Left hindlimb (tissue), 1 donor: Measurements from ENCODE around the gene ATAD2B.
"Not testable (repeated sequence)": the region's sequence is repeated elsewhere in the genome, so short reads cannot be mapped to it uniquely, and the experiment has no call there.

Experiments used
- DNase-seq: peaks from one replicate; pipeline ENCODE4 v3.0.0-alpha.2; 2018

Gene ATAD2B

GRCh38 chr2:23926750-23927571, at the start of gene ATAD2B:
TSS of gene ATAD2B (minus strand) at chr2:23927123. CDS start at chr2:23926770, 353 bp downstream.
- peak; percentile 97 for DNase-seq

- DNase-seq, result no peak
Observed at GRCh38 chr2:23967846-23968245, 40.9 kb upstream of the ATAD2B start.

GRCh38 chr2:23954325-23955014, 27.5 kb upstream of the ATAD2B start:
- DNase-seq, result no peak

GRCh38 chr2:23953625-23954024, 26.7 kb upstream of the ATAD2B start:
- DNase-seq, result no peak

- DNase-seq, result not testable (repeated sequence)
Observed at GRCh38 chr2:23952558-23952957, 25.6 kb upstream of the ATAD2B start.

- no peak for DNase-seq
Observed at GRCh38 chr2:23947350-23947749, 20.4 kb upstream of the ATAD2B start.

- no peak for DNase-seq
Observed at GRCh38 chr2:23944976-23945375, 18.1 kb upstream of the ATAD2B start.

GRCh38 chr2:23944527-23944926, 17.6 kb upstream of the ATAD2B start:
- peak; percentile 42 for DNase-seq

- DNase-seq, result no peak
Observed at GRCh38 chr2:23943666-23944065, 16.7 kb upstream of the ATAD2B start.

- DNase-seq, result no peak
Observed at GRCh38 chr2:23941644-23942043, 14.7 kb upstream of the ATAD2B start.

GRCh38 chr2:23940718-23941620, 14.0 kb upstream of the ATAD2B start:
- DNase-seq, result no peak

- DNase-seq, result peak; percentile 89
Observed at GRCh38 chr2:23939987-23940717, 13.2 kb upstream of the ATAD2B start, which contains the start of gene UBXN2A. TSS of gene UBXN2A (plus strand) at chr2:23940463. CDS start at chr2:23958315, 17,852 bp downstream.

- DNase-seq, result no peak
Observed at GRCh38 chr2:23934259-23934658, 7.3 kb upstream of the ATAD2B start.

GRCh38 chr2:23926290-23926749, 603 bp downstream of the ATAD2B start:
- DNase-seq, result peak; percentile 74

- DNase-seq, result no peak
Observed at GRCh38 chr2:23925702-23926289, 1.1 kb downstream of the ATAD2B start.

- no peak for DNase-seq
Observed at GRCh38 chr2:23924589-23925359, 2.1 kb downstream of the ATAD2B start.

GRCh38 chr2:23918837-23919489, 8.0 kb downstream of the ATAD2B start:
- DNase-seq, result no peak

- no peak for DNase-seq
Observed at GRCh38 chr2:23916727-23917405, 10.1 kb downstream of the ATAD2B start.

GRCh38 chr2:23915327-23915726, 11.6 kb downstream of the ATAD2B start:
- DNase-seq, result no peak

GRCh38 chr2:23912054-23912453, 14.9 kb downstream of the ATAD2B start:
- DNase-seq, result no peak
